GM21528 (cell line): ENCODE measurements around the gene TLX2.
"Not testable (repeated sequence)": the region's sequence is repeated elsewhere in the genome, so short reads cannot be mapped to it uniquely, and the experiment has no call there.

Experiments
- ATAC-seq: cut with Tn5 transposase; IDR thresholded peaks from one replicate; pipeline ENCODE4 v1.9.1; 2021; ENCODE audit warnings: mild to moderate bottlenecking, moderate library complexity; ENCODE audit not compliant: unreplicated experiment, low FRiP score

Gene TLX2

DNA sequence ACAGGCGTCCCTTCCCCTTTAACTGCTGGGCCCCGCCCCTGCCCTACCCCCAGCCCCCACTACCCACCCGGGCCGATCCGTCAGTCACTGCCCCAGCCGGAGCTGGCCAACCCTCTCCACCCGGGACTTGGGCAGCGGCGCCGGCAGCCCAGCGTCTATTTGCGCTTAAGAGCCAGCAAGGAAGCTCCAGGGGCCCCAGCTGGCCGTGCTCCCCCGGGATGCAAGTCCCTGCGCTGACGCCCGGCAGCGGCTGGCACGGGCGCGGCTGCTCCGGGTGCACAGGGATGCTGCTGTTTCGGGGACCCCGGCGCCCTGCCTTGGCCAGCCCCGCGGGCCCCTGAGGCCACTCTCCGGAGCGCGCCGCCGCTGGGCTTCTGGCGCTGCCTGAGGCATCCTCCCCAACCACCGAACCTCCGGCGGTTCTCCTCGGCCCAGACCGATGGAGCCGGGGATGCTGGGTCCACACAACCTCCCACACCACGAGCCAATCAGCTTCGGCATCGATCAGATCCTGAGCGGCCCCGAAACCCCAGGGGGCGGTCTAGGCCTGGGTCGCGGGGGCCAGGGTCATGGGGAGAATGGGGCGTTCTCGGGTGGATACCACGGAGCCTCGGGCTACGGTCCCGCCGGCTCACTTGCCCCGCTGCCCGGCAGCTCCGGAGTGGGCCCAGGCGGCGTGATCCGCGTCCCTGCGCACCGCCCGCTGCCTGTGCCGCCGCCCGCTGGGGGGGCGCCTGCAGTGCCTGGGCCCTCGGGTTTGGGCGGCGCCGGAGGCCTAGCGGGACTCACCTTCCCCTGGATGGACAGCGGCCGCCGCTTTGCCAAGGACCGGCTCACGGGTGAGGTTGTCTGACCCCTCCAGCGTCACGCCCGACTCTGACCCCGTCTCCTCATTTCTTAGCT is at the start of gene TLX2:
Gene TLX2 (plus strand): TSS at position 83 of the 903 bp plus-strand sequence. CDS start 357 bp downstream, at position 440.
- ATAC-seq, result no peak

DNA sequence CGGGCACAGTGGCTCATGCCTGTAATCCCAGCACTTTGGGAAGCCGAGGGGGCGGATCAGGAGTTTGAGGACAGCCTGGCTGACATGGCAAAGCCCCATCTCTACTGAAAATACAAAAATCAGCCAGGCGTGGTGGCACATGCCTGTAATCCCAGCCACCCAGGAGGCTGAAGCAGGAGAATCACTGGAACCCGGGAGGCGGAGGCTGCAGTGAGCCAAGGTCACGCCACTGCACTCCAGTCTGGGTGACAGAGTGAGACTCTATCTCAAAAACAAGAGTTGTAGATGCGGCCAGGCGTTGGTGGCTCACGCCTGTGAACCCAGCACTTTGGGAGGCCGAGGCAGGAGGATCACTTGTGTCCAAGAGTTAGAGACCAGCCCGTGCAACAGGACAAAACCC is 43.5 kb upstream of the TLX2 start:
- ATAC-seq, result not testable (repeated sequence)

DNA sequence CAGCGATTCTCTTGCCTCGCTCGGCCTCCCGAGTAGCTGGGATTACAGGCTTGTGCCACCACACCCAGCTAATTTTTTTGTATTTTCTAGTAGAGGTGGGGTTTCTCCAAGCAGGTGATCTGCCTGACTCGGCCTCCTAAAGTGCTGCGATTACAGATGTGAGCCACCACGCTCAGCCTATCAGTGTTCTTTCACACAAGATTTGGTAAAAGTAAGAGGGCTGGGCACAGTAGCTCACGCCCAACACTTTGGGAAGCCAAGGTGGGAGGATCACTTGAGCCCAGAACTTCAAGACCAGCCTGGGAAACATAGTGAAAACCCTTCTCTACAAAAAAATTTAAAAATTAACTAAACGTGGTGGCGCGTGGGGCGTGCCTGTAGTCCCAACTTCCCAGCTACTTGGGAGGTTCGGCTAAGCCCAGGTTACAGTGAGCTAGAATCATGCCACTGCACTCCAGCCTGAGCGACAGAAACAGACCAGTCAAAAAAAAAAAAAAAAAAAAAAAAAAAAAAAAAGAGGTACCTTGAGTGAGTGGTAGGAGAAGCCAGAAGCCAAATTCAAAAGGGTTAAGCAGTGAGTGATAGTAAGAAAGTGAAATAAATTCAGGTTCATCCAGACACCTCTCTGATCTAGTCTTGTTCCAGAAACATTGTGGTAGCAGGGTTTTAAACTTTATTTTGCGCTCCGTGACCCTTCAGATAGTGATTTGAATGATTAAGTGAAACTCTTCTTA is 42.8 kb upstream of the TLX2 start:
- no peak for ATAC-seq

DNA sequence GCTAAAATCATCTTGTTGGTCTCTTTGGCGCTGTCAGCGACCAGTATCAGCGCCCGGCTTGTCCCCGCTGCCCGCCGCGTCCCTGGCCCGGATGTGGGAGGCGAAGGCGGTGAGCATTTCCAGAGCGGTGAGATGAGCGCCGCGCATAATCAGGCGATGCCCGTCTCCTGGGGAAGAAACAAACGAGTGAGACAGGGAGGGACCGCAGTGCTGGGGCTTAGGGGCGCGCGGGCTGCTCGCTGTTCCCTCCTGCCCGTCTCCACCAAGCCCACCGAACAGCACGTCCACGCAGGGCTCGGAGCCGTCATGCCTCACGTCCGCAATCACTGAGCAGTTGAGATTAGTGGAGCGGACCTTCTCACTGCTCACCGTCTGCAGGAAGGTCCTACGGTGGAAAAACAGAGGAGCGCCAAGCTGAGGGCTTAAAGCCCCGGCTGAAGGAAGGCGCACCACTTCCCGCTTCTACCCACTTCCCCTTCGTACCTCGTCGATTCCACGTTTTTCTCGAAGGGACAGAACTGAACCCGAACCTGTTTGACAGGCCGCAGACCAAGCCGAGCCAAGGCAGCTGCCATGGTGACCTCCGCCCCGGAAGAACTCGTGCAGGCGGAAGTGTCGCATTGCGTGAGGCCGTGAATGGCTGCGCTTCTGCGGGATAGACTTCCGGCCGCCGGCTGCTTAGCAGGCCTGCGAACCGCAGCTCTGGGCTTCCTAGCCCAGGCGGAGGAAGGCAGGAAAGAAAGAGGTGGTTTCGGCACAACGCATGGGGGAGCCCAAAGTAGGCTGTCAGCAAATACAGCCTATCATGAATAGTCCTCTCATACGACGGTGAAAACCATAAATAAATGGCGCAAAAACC is 41.9 kb upstream of the TLX2 start, which contains the start of gene MRPL53:
Gene MRPL53 (minus strand): TSS at position 595 of the 859 bp plus-strand sequence. CDS start 20 bp downstream, at position 575.
- peak; percentile 81 for ATAC-seq

GRCh38 chr2:74472945-74473258 is 41.3 kb upstream of the TLX2 start:
- no peak for ATAC-seq

- ATAC-seq, result no peak
These were observed 39.8 kb upstream of the TLX2 start for GRCh38 chr2:74474481-74474880.

- no peak for ATAC-seq
These were observed 39.4 kb upstream of the TLX2 start for GRCh38 chr2:74474899-74475298.

- ATAC-seq, result no peak
These were observed 32.8 kb upstream of the TLX2 start for GRCh38 chr2:74481431-74481830.

DNA sequence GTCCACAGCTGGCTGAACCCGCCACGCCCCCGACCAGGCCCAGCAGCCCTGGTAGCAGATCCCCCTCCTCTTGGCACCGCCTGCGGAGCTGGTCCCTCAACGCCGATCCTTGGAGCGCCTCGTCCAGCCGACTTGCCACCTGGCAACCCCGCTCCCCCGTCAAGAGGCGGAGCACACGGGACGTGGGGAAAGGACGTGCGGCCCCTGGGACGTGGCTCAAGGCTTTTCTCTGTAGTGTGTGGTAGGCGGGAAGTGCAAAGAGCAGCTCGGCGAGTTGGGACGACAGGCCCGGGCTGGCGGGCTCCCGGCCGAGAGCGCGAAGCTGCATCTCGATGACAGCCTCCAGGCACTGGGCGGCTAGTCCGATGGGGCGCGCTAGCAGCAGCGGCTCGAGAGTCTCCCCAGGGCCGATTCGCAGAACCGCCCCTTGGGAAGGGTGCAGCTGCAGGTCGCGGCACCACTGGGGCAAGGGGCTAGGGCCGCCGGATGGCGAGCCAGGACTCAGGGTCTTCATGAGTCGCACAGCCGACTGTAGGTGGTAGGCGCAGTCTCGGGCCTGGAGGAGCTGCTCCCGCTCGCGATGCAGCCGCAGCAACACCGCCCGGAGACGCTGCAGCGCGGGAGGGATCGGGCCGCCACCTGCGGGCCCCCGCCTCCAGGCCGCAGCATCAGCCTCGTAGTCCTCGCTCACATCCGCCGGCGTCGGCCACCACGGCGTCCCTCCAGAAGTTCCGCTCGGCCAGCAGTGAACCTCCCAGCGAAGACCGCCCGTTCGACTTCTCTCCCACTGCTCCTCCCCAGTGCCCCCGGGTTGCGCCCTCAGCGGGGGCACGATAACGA is 32.1 kb upstream of the TLX2 start:
- ATAC-seq, result peak; percentile 46

DNA sequence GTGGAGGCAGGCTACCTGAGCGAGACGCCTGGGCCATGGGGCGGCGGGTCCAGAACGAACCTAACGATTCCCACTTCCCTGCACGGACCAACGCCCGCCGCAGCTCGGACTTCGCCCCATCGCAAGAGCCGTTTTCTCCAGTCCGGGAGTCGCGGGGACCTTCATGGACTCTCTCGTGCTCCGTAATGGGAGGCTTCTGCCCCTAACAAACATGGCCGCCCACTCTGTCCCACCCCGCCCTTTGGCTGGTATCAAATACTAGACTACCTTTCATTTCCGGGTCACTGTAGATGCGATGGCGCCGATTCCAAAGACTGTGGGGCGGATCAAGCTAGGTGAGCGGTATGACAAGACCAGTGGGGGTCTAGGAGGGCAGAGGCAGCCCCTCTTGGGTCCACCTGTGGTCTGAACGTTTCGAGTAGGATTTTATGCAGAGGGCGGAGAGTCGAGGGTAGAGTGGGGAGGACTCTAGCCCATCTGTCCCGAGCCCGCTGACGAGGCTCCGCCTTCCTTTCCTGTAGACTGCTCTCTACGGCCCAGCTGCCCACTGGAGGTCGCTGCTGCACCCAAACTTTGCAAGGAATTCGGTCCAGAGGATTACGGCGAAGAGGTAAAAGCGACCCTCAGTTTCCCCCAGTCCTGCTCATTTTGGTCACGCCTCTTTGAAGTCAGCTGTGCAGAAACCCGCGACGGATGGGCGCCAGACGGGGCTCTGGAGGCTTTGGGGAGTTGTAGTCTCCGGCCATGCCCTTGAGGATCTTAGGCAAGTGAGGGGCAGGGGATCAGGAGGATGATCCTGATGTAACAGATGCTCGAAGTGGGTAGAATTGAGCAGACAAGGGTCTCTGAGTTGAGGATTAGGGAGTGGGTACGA is 31.2 kb upstream of the TLX2 start, which contains the start of the genes CCDC142 and TTC31:
Gene CCDC142 (minus strand): TSS at position 198 of the 874 bp plus-strand sequence. CDS start 161 bp downstream, at position 37.
Gene TTC31 (plus strand): TSS at position 281 of the 874 bp plus-strand sequence. CDS start 15 bp downstream, at position 296.
- peak; percentile 90 for ATAC-seq

DNA sequence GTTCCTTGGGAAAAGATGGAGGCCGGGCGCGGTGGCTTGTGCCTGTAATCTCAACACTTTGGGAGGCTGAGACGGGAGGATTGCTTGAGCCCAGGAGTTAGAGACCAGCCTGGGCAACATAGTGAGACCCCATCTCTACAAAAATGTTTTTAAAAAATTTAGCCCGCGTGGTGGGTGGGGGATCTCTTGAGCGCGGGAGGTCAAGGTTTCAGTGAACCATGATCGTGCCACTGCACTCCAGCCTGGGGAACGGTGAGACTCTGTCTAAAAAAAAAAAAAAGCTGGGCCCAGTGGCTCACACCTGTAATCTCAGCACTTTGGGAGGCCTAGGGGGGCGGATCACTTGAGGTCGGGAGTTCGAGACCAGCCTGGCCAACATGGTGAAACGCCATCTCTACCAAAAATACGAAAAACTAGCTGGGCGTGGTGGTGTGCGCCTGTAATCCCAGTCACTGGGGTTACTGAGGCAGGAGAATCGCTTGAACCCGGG is 30.5 kb upstream of the TLX2 start:
- ATAC-seq, result not testable (repeated sequence)

DNA sequence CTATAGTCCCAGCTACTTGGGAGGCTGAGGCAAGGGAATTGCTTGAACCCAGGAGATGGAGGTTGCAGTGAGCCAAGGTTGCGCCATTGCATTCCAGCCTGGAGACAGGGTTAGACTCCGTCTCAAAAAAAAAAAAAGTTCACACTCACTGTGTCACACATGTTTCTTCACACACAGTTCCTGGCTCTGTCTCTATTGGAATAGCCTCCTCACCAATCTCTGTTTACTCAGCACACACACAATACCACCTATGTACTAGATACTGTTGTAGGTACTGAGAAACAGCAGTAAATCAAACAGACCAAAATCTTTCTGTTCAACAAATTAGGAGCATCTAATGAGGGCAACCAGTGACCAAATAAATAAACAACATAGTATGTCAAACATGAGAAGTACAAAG is 28.1 kb upstream of the TLX2 start:
- ATAC-seq, result no peak

- no peak for ATAC-seq
These were observed 25.4 kb upstream of the TLX2 start for GRCh38 chr2:74488643-74489481.

DNA sequence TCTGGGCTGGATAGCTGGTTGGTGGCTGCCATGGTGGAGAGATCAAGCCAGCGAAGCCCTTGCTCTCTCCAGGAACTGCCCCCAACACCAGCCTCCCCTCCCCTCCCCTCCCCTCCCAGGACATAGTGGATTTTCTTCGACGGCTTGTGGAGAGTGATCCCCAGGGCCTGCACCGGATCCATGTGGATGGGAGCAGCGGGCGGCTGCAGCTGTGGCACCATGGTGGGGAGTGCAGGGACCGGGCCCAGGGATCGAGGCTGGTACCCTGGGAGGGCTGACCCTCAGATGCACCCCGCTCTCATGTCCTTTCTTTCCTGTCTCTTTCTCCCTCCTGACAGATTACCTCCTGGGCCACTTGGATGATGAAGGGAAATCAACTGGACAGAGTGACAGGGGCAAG is 24.3 kb upstream of the TLX2 start:
- no peak for ATAC-seq

DNA sequence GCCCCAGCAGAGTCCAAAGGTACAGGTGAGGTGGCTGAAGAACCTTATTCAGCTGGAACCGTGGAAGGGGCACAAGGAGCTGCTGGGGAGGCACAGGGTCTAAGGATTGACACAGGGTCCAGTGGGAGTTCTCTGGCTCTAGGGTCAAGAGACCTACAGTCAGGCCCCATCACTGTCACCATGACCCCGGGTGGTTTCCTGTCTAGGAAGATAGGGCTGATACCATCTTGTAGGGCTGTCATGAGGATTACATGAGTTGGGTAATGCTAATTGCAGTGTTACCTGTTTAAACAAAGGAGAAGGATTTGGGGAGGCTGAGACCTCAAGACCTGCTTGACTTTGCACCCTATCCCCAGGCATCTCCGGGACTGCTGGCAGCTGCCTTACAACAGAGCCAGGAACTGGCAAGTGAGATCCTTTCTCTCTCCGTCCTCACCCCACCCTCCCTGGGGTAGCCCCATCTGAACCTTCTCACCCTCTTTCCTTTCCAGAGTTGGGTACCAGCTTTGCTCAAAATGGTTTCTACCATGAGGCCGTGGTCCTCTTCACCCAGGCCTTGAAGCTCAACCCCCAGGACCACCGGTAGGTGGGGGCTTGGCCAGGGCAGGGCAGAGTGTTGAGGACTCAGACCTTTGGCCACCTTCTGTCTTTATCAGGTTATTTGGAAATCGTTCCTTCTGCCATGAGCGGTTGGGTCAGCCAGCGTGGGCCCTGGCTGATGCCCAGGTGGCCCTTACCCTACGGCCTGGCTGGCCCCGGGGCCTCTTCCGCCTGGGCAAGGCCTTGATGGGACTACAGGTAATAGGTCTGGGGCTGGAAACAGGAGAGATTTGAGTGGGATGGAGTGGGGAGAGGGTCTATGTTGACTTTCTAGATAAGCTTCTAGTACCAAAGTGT is 22.4 kb upstream of the TLX2 start:
- no peak for ATAC-seq

- no peak for ATAC-seq
These were observed 20.7 kb upstream of the TLX2 start for GRCh38 chr2:74493546-74493945.

GRCh38 chr2:74495440-74495839 is 18.8 kb upstream of the TLX2 start:
- ATAC-seq, result no peak
